Thoracic aorta (tissue), 2 donors: ENCODE data around the gene NETO2. TPM values are rescaled to one million over a fixed set of nuclear protein-coding genes. Genes with fewer than 3 reads are reported as not detected.
"Not testable (repeated sequence)": the region's sequence is repeated elsewhere in the genome, so short reads cannot be mapped to it uniquely, and the experiment has no call there.

Experiments
- ATAC-seq: fragments of 150-250 bp; one replicate; pipeline ENCODE4 v1.8.0; 2017; ENCODE audit warnings: low read depth; ENCODE audit not compliant: insufficient number of reproducible peaks, low FRiP score
- DNase-seq: peaks from one replicate; pipeline ENCODE4 v3.0.0-alpha.2; 2020; ENCODE audit warnings: low spot score
- H3K27ac ChIP-seq, 2 donors: fragments of 200-600 bp; sonication (generic); 1 replicate in 1 of 2; 2 replicates in 1 of 2; pipeline ENCODE4 v1.5.1; 2016; ENCODE audit warnings: mild to moderate bottlenecking in 2 of 2, moderate library complexity in 2 of 2
- H3K27me3 ChIP-seq: fragments of 200-600 bp; sonication (generic); replicated peaks from 2 replicates; pipeline ENCODE4 v1.6.0; 2016; ENCODE audit warnings: mild to moderate bottlenecking; ENCODE audit not compliant: insufficient read depth
- H3K36me3 ChIP-seq: fragments of 200-600 bp; sonication (generic); one replicate; pipeline ENCODE4 v1.5.1; 2016
- H3K4me1 ChIP-seq, 2 donors: fragments of 200-600 bp; sonication (generic); 1 replicate in 1 of 2; 2 replicates in 1 of 2; pipeline versions ENCODE4 v1.5.1 to v1.6.0; 2016; ENCODE audit warnings: low read depth in 2 of 2, mild to moderate bottlenecking in 1 of 2; ENCODE audit not compliant: control insufficient read depth in 1 of 2
- H3K4me3 ChIP-seq: fragments of 200-600 bp; sonication (generic); 2 replicates; pipeline ENCODE4 v1.5.1; 2016; ENCODE audit warnings: mild to moderate bottlenecking
- H3K9me3 ChIP-seq: fragments of 200-600 bp; sonication (generic); 2 replicates; pipeline ENCODE4 v1.5.1; 2016
- total RNA-seq, 2 donors: library from RNA; depleted of rRNA; stranded (reverse); fragments of >200 nt; gene quantifications; one replicate each; pipeline versions ENCODE4 v1.1.0 to v1.2.3, GENCODE V29; 2016
- TF ChIP-seq, protein P1 (sequence below): fragments of 200-600 bp; sonication (generic); IDR thresholded peaks from one replicate; pipeline ENCODE4 v1.5.1; 2019; ENCODE audit warnings: antibody characterized with exemption

NETO2 gene
- total RNA-seq, 2 donors from 2014 or later, result 0.27 to 0.78 TPM

DNA sequence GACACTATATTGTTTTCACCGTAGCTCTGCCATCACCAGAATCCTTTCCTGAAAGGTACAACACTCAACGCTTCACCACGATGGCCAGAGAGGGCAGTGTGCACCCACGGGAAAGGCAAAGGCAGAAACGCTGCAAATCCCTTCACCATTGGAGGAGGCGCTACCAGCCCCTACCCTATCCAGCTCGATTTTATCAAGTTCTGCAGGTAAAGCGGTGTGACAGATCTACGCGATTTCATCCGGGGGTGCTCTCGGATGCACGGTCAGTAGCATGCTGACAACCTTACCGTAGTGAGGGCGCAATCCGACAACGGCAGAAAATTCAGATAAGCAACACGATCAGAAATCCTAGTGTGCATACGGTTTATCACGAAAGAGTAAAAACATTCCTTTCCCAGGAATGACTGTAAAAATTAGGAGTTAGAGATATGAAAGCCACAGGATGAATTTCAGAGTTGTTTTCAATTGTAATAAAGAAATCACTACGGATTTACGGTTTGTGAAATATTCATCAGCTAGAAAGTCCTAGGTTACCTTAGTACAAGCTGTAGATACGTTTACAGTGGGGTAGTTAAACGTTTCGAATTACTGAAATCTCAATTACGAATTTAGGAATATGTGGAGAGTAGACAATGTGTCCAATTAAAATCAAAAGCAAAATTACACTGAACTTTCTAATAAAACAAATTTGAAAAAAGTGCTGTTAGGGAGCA, 1.8 kb downstream of the NETO2 start:
- no peak for ATAC-seq
- H3K27me3 ChIP-seq, result no peaks in the 10 kb centered on the region

DNA sequence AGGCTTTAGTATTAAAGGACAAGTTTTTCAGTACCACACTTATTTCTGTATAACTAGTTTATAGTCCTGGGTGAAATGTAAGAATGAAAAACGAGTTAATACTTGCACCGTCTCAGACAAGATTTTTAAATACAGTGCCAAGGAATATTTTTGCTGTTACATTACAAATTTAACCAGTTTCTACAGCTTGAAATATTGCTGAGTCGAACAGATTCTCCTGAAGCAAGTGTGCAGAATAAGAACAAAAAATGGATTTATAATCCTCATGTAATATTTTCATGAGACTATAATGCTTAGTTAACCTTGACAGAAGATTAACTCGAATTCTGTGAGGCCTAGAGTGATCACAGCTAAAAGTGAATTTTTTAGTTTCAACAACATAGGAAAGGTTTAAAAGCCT, 3.1 kb downstream of the NETO2 start:
- ATAC-seq, result no peak
- no peaks in the 10 kb centered on the region for H3K27me3 ChIP-seq
- H3K4me3 ChIP-seq, result no peak overlapping the region
- TF ChIP-seq, protein P1, sequence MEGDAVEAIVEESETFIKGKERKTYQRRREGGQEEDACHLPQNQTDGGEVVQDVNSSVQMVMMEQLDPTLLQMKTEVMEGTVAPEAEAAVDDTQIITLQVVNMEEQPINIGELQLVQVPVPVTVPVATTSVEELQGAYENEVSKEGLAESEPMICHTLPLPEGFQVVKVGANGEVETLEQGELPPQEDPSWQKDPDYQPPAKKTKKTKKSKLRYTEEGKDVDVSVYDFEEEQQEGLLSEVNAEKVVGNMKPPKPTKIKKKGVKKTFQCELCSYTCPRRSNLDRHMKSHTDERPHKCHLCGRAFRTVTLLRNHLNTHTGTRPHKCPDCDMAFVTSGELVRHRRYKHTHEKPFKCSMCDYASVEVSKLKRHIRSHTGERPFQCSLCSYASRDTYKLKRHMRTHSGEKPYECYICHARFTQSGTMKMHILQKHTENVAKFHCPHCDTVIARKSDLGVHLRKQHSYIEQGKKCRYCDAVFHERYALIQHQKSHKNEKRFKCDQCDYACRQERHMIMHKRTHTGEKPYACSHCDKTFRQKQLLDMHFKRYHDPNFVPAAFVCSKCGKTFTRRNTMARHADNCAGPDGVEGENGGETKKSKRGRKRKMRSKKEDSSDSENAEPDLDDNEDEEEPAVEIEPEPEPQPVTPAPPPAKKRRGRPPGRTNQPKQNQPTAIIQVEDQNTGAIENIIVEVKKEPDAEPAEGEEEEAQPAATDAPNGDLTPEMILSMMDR, result no peak
- no peak overlapping the region for H3K27ac ChIP-seq
- DNase-seq, result no peak
- no peaks in the 10 kb centered on the region for H3K9me3 ChIP-seq
- H3K36me3 ChIP-seq, result no peaks in the 10 kb centered on the region
- H3K4me1 ChIP-seq, result peaks cover 4 to 25% of the 10 kb centered on the region in 2 donors

More for the DNA sequence above, 1.8 kb downstream of the NETO2 start:
- DNase-seq, result peak; percentile 25
- peak overlapping the region; percentile 75 for H3K4me3 ChIP-seq
- no peak overlapping the region for H3K27ac ChIP-seq
- no peaks in the 10 kb centered on the region for H3K9me3 ChIP-seq
- no peaks in the 10 kb centered on the region for H3K36me3 ChIP-seq
- TF ChIP-seq, protein P1, result peak; percentile 82
- peaks cover 4 to 25% of the 10 kb centered on the region in 2 donors for H3K4me1 ChIP-seq

DNA sequence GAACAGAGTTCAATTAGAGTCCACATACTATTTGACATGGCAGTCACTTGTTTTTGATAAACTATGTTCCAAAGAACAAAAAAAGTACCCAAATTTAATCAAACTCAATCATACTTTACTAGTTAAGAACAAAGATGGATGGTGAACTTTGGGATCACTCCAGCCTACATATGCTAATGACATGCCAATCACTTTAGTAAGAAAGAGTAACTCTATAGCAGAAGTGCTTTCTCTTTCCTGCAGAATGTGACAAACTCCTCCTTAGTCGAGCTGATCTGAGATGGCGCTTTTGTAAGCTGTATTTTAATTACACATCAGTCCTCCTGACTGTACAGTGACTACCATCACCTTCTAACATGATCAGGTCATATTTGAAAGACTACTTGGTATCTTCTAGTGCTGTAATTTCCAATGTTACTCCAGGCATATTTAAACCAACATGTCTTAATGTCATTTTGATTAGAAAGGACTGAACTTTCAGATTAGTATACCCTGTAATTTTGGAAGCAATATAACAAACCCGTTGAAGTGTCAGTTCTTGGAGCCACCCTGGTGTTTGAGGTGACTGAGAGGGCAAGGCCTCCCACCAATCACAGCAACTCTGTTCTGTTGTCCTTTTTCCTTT, 4.1 kb downstream of the NETO2 start:
- Histone ChIP-seq H3K27ac (no peak overlapping the region), H3K9me3 (no peaks in the 10 kb centered on the region), H3K27me3 (no peaks in the 10 kb centered on the region), H3K36me3 (no peaks in the 10 kb centered on the region), H3K4me1 (peaks cover 4 to 24% of the 10 kb centered on the region in 2 donors), H3K4me3 (no peak overlapping the region)
- DNase-seq (no peak), ATAC-seq (no peak)
- TF ChIP-seq, protein P1, result no peak

GRCh38 chr16:47137925-47138324, 5.8 kb downstream of the NETO2 start:
- not testable (repeated sequence) for H3K36me3 ChIP-seq, H3K27ac ChIP-seq, H3K4me1 ChIP-seq, H3K9me3 ChIP-seq, ATAC-seq, DNase-seq, H3K27me3 ChIP-seq, H3K4me3 ChIP-seq

GRCh38 chr16:47136099-47136842, 7.5 kb downstream of the NETO2 start:
- no peak for ATAC-seq
- Histone ChIP-seq H3K4me1 (no peaks in the 10 kb centered on the region), H3K9me3 (no peaks in the 10 kb centered on the region), H3K27me3 (no peaks in the 10 kb centered on the region), H3K4me3 (no peak overlapping the region), H3K36me3 (no peaks in the 10 kb centered on the region), H3K27ac (no peak overlapping the region)
- DNase-seq, result no peak
- TF ChIP-seq, protein P1, result no peak
